HCT116 (cell line): ENCODE data around the gene IGSF10.

ENCODE experiments used
- CBX3 ChIP-seq: IDR thresholded peaks from 2 replicates; pipeline ENCODE4 v1.6.1; 2012; ENCODE audit warnings: low read depth
- CEBPB ChIP-seq: IDR thresholded peaks from 2 replicates; pipeline ENCODE4 v1.6.1; 2012; ENCODE audit warnings: low read depth
- EZH2 ChIP-seq: fragments of 200-600 bp; sonication (generic); IDR thresholded peaks from 2 replicates; pipeline ENCODE4 v1.6.1; 2017; ENCODE audit warnings: antibody characterized with exemption, mixed run types
- JUND ChIP-seq: IDR thresholded peaks from 2 replicates; pipeline ENCODE4 v1.6.1; 2012
- POLR2A ChIP-seq: IDR thresholded peaks from 2 replicates; pipeline ENCODE4 v1.7.0; 2011; ENCODE audit warnings: borderline replicate concordance; ENCODE audit not compliant: insufficient read depth, insufficient read length; ENCODE audit errors: extremely low read depth
- POLR2AphosphoS5 ChIP-seq: IDR thresholded peaks from 2 replicates; pipeline ENCODE4 v1.6.1; 2011; ENCODE audit warnings: mild to moderate bottlenecking, low read depth, low read length, moderate library complexity
- RAD21 ChIP-seq: IDR thresholded peaks from 2 replicates; pipeline ENCODE4 v1.6.1; 2012; ENCODE audit warnings: low read depth, mild to moderate bottlenecking
- SRF ChIP-seq: IDR thresholded peaks from 2 replicates; pipeline ENCODE4 v1.6.1; 2012; ENCODE audit warnings: low read depth
- TF ChIP-seq, protein P1 (sequence below): IDR thresholded peaks from 2 replicates; pipeline ENCODE4 v1.6.1; 2012
- TF ChIP-seq, protein P2 (sequence below): IDR thresholded peaks from 2 replicates; pipeline ENCODE4 v1.6.1; 2012
- TF ChIP-seq, protein P3 (sequence below), 3 experiments: fragments of 200-600 bp in 1 of 3; sonication (generic) in 1 of 3; IDR thresholded peaks in 2 of 3; conservative IDR thresholded peaks in 1 of 3; 2 replicates each; pipeline ENCODE4 v1.5.1; 2012 to 2017; ENCODE audit warnings: low read depth in 2 of 3, low read length in 2 of 3, antibody characterized with exemption in 1 of 3, borderline replicate concordance in 1 of 3, control low read depth in 1 of 3, mild to moderate bottlenecking in 1 of 3, mixed read lengths in 1 of 3, mixed run types in 1 of 3, moderate library complexity in 1 of 3; ENCODE audit not compliant: insufficient read depth in 1 of 3

DNA sequence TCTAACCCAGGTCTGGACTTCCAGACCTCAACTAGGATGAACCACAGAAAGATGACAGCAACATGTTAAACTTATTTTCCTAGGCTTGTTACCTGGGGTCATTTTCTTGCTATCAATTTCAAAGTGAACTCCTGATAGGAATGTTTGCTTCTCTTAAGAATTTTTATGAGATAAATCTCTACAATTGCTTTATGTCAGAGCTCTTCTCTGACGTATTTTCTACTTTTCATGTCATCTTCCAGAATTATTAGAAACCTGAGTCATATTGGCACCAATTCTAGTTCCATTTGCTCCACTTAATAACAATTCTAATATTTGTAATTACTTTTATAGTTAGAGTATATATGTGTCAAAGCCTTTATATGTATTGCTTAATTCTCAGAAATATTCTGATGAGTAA is 2.1 kb upstream of the IGSF10 start:
- TF ChIP-seq, protein P1, sequence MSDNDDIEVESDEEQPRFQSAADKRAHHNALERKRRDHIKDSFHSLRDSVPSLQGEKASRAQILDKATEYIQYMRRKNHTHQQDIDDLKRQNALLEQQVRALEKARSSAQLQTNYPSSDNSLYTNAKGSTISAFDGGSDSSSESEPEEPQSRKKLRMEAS: no peak
- TF ChIP-seq, protein P2, sequence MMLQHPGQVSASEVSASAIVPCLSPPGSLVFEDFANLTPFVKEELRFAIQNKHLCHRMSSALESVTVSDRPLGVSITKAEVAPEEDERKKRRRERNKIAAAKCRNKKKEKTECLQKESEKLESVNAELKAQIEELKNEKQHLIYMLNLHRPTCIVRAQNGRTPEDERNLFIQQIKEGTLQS: no peak
- TF ChIP-seq, protein P3, sequence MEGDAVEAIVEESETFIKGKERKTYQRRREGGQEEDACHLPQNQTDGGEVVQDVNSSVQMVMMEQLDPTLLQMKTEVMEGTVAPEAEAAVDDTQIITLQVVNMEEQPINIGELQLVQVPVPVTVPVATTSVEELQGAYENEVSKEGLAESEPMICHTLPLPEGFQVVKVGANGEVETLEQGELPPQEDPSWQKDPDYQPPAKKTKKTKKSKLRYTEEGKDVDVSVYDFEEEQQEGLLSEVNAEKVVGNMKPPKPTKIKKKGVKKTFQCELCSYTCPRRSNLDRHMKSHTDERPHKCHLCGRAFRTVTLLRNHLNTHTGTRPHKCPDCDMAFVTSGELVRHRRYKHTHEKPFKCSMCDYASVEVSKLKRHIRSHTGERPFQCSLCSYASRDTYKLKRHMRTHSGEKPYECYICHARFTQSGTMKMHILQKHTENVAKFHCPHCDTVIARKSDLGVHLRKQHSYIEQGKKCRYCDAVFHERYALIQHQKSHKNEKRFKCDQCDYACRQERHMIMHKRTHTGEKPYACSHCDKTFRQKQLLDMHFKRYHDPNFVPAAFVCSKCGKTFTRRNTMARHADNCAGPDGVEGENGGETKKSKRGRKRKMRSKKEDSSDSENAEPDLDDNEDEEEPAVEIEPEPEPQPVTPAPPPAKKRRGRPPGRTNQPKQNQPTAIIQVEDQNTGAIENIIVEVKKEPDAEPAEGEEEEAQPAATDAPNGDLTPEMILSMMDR (IDR thresholded peaks at IDR 0.05 in 2 of 3, conservative IDR thresholded peaks at IDR 0.05 in 1 of 3; ENCODE audit: borderline replicate concordance in 1 of 3, insufficient read depth in 1 of 3, low read depth in 2 of 3, low read length in 2 of 3): no peak
- TF ChIP-seq EZH2 (no peak), POLR2AphosphoS5 (no peak), JUND (no peak), POLR2A (no peak), CBX3 (no peak), CEBPB (no peak), SRF (no peak), RAD21 (no peak)
